HUDEP-2 (cell line): ENCODE measurements around the gene SEPTIN5.
"Not testable (repeated sequence)": the region's sequence is repeated elsewhere in the genome, so short reads cannot be mapped to it uniquely, and the experiment has no call there.

Experiments
- DNase-seq, 76 experiments: peaks; one replicate each; lab custom pipeline; 2025; ENCODE audit not compliant: unreplicated experiment in 76 of 76; lab: John Stamatoyannopoulos, UW

The SEPTIN5 gene

GRCh38 chr22:19714312-19715187, at the start of gene SEPTIN5:
Gene SEPTIN5, plus strand, starts transcription at chr22:19714503. Its CDS starts 86 bp downstream, at chr22:19714589.
- no peak for DNase-seq

- no peak for DNase-seq
Measured at GRCh38 chr22:19664951-19665783, 49.1 kb upstream of the SEPTIN5 start.

GRCh38 chr22:19665784-19666672, 48.3 kb upstream of the SEPTIN5 start:
- DNase-seq, result no peak

GRCh38 chr22:19666673-19667593, 47.4 kb upstream of the SEPTIN5 start:
- no peak for DNase-seq

- DNase-seq, result no peak
Measured at GRCh38 chr22:19667872-19668740, 46.2 kb upstream of the SEPTIN5 start.

GRCh38 chr22:19668748-19669147, 45.6 kb upstream of the SEPTIN5 start:
- no peak for DNase-seq

- DNase-seq, result no peak
Measured at GRCh38 chr22:19669570-19669969, 44.7 kb upstream of the SEPTIN5 start.

- DNase-seq, result no peak
Measured at GRCh38 chr22:19671316-19671715, 43.0 kb upstream of the SEPTIN5 start.

GRCh38 chr22:19672054-19672776, 42.1 kb upstream of the SEPTIN5 start:
- no peak for DNase-seq

- no peak for DNase-seq
Measured at GRCh38 chr22:19673660-19674059, 40.6 kb upstream of the SEPTIN5 start.

GRCh38 chr22:19674129-19674928, 40.0 kb upstream of the SEPTIN5 start:
- DNase-seq, result no peak

- DNase-seq, result no peak
Measured at GRCh38 chr22:19674929-19675253, 39.4 kb upstream of the SEPTIN5 start.

GRCh38 chr22:19675428-19675827, 38.9 kb upstream of the SEPTIN5 start:
- no peak for DNase-seq

- not testable (repeated sequence) for DNase-seq
Measured at GRCh38 chr22:19676437-19676836, 37.9 kb upstream of the SEPTIN5 start.

GRCh38 chr22:19678949-19679521, 35.3 kb upstream of the SEPTIN5 start:
- DNase-seq, result no peak

GRCh38 chr22:19679522-19680101, 34.7 kb upstream of the SEPTIN5 start:
- peak in 33 of 76 experiments; percentile 2 to 46 (median 13) for DNase-seq
